GM12872 (cell line): ENCODE results near the gene CBLC.

Experiments used
- CTCF ChIP-seq: IDR thresholded peaks from 3 replicates; pipeline ENCODE4 v1.5.1; 2011; ENCODE audit warnings: low read depth, mild to moderate bottlenecking, low read length, moderate library complexity; ENCODE audit not compliant: insufficient read depth

CBLC gene

GRCh38 chr19:44845286-44845611 lies 67.6 kb downstream of the CBLC start:
- no peak for TF ChIP-seq CTCF

GRCh38 chr19:44845612-44846454 lies 68.1 kb downstream of the CBLC start, which contains the start of gene NECTIN2:
NECTIN2 (plus strand) TSS chr19:44846297; CDS start chr19:44846526, 229 bp downstream.
- TF ChIP-seq CTCF, result peak; percentile 72

- no peak for TF ChIP-seq CTCF
Observed at GRCh38 chr19:44846455-44847143, 68.9 kb downstream of the CBLC start.

GRCh38 chr19:44847144-44848035 lies 69.7 kb downstream of the CBLC start:
- TF ChIP-seq CTCF, result no peak

GRCh38 chr19:44848036-44848811 lies 70.5 kb downstream of the CBLC start:
- no peak for TF ChIP-seq CTCF

GRCh38 chr19:44848812-44849447 lies 71.2 kb downstream of the CBLC start:
- no peak for TF ChIP-seq CTCF
